Lower leg skin (tissue), 3 donors: ENCODE data around the gene HECTD4.

Source experiments
- POLR2A ChIP-seq, 2 donors: fragments of 450-650 bp; IDR thresholded peaks; one replicate each; pipeline ENCODE4 v1.6.1; 2016 to 2017; ENCODE audit warnings: antibody characterized with exemption in 2 of 2, mild to moderate bottlenecking in 1 of 2, moderate library complexity in 1 of 2
- TF ChIP-seq, protein P1 (sequence below), 3 donors: fragments of 450-650 bp; IDR thresholded peaks; one replicate each; pipeline ENCODE4 v1.5.1; 2016; ENCODE audit warnings: antibody characterized with exemption in 3 of 3, mild to moderate bottlenecking in 3 of 3, moderate library complexity in 2 of 3

DNA sequence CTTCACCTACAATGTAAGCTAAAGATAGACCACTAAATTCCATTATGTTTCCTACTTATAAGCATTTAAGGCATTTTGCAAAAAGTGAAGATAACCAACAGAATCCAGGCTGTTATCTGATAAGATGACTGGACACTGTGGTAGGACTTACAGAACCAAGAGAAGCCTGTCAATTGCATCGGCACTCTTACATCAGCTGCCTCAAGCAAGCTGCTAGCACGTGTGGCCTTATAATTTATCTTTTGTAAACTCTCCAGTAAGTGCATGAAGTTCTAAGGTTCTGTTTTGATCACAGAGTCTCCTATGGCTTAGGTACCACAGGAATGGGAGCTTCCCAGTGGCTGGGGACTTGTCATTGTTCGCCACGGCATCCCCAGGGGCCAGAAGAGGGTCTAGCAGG is 168.2 kb downstream of the HECTD4 start:
- TF ChIP-seq, protein P1, sequence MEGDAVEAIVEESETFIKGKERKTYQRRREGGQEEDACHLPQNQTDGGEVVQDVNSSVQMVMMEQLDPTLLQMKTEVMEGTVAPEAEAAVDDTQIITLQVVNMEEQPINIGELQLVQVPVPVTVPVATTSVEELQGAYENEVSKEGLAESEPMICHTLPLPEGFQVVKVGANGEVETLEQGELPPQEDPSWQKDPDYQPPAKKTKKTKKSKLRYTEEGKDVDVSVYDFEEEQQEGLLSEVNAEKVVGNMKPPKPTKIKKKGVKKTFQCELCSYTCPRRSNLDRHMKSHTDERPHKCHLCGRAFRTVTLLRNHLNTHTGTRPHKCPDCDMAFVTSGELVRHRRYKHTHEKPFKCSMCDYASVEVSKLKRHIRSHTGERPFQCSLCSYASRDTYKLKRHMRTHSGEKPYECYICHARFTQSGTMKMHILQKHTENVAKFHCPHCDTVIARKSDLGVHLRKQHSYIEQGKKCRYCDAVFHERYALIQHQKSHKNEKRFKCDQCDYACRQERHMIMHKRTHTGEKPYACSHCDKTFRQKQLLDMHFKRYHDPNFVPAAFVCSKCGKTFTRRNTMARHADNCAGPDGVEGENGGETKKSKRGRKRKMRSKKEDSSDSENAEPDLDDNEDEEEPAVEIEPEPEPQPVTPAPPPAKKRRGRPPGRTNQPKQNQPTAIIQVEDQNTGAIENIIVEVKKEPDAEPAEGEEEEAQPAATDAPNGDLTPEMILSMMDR (IDR thresholded peaks at IDR 0.05) = no peak
- TF ChIP-seq POLR2A (IDR thresholded peaks at IDR 0.05) = no peak
